ENCODE data around the gene THSD7B. TPM values are rescaled to one million over a fixed set of nuclear protein-coding genes. Genes with fewer than 3 reads are reported as not detected.
A peak's percentile ranks its signal among the peaks of the same experiment; 100 is the strongest.

The THSD7B gene
- polyA plus RNA-seq, 1 donor from 2014 or later: 0.46 TPM

DNA sequence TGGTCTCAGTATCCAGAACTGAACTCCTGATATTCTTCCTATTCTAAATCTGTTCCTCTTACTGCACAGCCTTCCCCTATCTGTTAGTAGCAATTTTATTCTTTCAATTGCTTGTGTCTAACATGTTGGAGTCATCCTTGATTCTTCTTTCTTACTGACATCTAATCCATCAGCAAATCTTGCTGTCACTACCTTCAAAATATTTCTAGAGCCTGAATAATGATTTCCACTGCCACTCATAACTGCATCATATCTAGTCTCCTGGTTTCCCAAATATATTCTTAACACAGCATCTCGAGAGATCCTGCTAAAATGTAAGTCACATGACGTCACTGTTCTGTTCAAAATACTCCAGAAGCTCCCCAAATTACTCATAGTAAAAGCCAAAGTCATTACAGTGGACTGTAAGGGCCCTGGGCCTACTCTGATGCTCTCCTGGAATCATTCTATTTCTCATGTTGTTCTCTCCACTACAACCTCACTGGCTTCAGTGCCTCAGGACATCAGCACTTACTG is 95.2 kb downstream of the THSD7B start:
- Histone ChIP-seq H3K9me2 (ENCODE audit: insufficient read depth, low read length) (no peaks in the 10 kb centered on the region), H3K4me3 (ENCODE audit: low read length) (no peak overlapping the region), H3K4me2 (ENCODE audit: low read length) (no peak overlapping the region), H2AFZ (ENCODE audit: low read depth, low read length) (no peak overlapping the region), H3K79me2 (replicated peaks; ENCODE audit: insufficient read depth, low read length) (no peaks in the 10 kb centered on the region), H3F3A (ENCODE audit: insufficient read depth, low read length, poor library complexity, severe bottlenecking) (no peaks in the 10 kb centered on the region), H3K9me3 (ENCODE audit: low read length) (no peaks in the 10 kb centered on the region), H3K27me3 (ENCODE audit: insufficient read depth, low read depth, low read length) (no peaks in the 10 kb centered on the region), H3K36me3 (ENCODE audit: insufficient read depth, low read length) (no peaks in the 10 kb centered on the region), H4K20me1 (ENCODE audit: insufficient read depth) (no peaks in the 10 kb centered on the region), H3K27ac (ENCODE audit: low read length) (no peak overlapping the region), H3K9ac (ENCODE audit: low read length) (no peak overlapping the region)
- peak; percentile 87 for TF ChIP-seq EP300 (conservative IDR thresholded peaks at IDR 0.05; ENCODE audit: poor library complexity, severe bottlenecking)
- TF ChIP-seq, protein P1, sequence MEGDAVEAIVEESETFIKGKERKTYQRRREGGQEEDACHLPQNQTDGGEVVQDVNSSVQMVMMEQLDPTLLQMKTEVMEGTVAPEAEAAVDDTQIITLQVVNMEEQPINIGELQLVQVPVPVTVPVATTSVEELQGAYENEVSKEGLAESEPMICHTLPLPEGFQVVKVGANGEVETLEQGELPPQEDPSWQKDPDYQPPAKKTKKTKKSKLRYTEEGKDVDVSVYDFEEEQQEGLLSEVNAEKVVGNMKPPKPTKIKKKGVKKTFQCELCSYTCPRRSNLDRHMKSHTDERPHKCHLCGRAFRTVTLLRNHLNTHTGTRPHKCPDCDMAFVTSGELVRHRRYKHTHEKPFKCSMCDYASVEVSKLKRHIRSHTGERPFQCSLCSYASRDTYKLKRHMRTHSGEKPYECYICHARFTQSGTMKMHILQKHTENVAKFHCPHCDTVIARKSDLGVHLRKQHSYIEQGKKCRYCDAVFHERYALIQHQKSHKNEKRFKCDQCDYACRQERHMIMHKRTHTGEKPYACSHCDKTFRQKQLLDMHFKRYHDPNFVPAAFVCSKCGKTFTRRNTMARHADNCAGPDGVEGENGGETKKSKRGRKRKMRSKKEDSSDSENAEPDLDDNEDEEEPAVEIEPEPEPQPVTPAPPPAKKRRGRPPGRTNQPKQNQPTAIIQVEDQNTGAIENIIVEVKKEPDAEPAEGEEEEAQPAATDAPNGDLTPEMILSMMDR (IDR thresholded peaks at IDR 0.05; ENCODE audit: poor library complexity, severe bottlenecking): no peak
- TF ChIP-seq POLR2AphosphoS5 (IDR thresholded peaks at IDR 0.05): peak; percentile 55

DNA sequence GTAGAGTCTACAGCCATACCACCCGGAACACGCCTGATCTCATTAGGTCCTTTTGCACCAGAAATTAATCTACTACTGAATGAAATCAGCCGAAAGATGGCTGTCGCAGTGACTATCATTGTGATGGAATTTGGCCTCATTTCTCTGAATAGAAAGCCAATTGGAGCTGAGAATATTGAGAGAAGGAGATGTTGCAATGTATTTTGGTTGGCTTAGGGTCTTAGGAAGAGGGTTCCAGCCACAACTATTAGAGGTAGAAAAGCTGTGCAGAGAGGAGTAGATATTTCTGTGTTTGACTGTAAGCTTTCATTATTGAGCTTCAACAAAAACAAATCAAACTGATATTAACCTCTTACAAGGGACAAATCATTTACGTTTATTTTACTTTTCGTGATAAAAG is 98.1 kb downstream of the THSD7B start:
- Histone ChIP-seq H3K4me3 (ENCODE audit: low read length) (no peak overlapping the region), H3K79me2 (replicated peaks; ENCODE audit: insufficient read depth, low read length) (no peaks in the 10 kb centered on the region), H3K36me3 (ENCODE audit: insufficient read depth, low read length) (no peaks in the 10 kb centered on the region), H3F3A (ENCODE audit: insufficient read depth, low read length, poor library complexity, severe bottlenecking) (no peaks in the 10 kb centered on the region), H3K9me2 (ENCODE audit: insufficient read depth, low read length) (no peaks in the 10 kb centered on the region), H3K27ac (ENCODE audit: low read length) (no peak overlapping the region), H3K9ac (ENCODE audit: low read length) (no peak overlapping the region), H4K20me1 (ENCODE audit: insufficient read depth) (no peaks in the 10 kb centered on the region), H2AFZ (ENCODE audit: low read depth, low read length) (no peak overlapping the region), H3K4me2 (ENCODE audit: low read length) (no peak overlapping the region), H3K27me3 (ENCODE audit: insufficient read depth, low read depth, low read length) (no peaks in the 10 kb centered on the region), H3K9me3 (ENCODE audit: low read length) (no peaks in the 10 kb centered on the region)
- TF ChIP-seq, protein P2, sequence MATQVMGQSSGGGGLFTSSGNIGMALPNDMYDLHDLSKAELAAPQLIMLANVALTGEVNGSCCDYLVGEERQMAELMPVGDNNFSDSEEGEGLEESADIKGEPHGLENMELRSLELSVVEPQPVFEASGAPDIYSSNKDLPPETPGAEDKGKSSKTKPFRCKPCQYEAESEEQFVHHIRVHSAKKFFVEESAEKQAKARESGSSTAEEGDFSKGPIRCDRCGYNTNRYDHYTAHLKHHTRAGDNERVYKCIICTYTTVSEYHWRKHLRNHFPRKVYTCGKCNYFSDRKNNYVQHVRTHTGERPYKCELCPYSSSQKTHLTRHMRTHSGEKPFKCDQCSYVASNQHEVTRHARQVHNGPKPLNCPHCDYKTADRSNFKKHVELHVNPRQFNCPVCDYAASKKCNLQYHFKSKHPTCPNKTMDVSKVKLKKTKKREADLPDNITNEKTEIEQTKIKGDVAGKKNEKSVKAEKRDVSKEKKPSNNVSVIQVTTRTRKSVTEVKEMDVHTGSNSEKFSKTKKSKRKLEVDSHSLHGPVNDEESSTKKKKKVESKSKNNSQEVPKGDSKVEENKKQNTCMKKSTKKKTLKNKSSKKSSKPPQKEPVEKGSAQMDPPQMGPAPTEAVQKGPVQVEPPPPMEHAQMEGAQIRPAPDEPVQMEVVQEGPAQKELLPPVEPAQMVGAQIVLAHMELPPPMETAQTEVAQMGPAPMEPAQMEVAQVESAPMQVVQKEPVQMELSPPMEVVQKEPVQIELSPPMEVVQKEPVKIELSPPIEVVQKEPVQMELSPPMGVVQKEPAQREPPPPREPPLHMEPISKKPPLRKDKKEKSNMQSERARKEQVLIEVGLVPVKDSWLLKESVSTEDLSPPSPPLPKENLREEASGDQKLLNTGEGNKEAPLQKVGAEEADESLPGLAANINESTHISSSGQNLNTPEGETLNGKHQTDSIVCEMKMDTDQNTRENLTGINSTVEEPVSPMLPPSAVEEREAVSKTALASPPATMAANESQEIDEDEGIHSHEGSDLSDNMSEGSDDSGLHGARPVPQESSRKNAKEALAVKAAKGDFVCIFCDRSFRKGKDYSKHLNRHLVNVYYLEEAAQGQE (IDR thresholded peaks at IDR 0.05; ENCODE audit: borderline replicate concordance): no peak
- no peak for TF ChIP-seq EZH2 (IDR thresholded peaks at IDR 0.05; ENCODE audit: borderline replicate concordance, insufficient read depth, low read length, poor library complexity, severe bottlenecking)
- TF ChIP-seq, protein P1 (IDR thresholded peaks at IDR 0.05; ENCODE audit: poor library complexity, severe bottlenecking): no peak
- no peak for TF ChIP-seq RAD21 (conservative IDR thresholded peaks at IDR 0.05)
- no peak for TF ChIP-seq SMC3 (conservative IDR thresholded peaks at IDR 0.05; ENCODE audit: poor library complexity)
- TF ChIP-seq EP300 (conservative IDR thresholded peaks at IDR 0.05; ENCODE audit: poor library complexity, severe bottlenecking): no peak
- no peak for TF ChIP-seq TAF1 (IDR thresholded peaks at IDR 0.05; ENCODE audit: low read depth)
- TF ChIP-seq POLR2AphosphoS5 (IDR thresholded peaks at IDR 0.05): no peak
- TF ChIP-seq MXI1 (conservative IDR thresholded peaks at IDR 0.05; ENCODE audit: poor library complexity, severe bottlenecking): no peak
